T-helper 1 cell treated with Interleukin-12 subunit alpha and Interleukin-12 subunit beta and Interleukin-4 antibody, amounts not matched to agents 30 ng/mL and 1 ng/mL, for 36 hours (primary cell): ENCODE results near the gene VSTM4. TPM values are rescaled to one million over a fixed set of nuclear protein-coding genes. Genes with fewer than 3 reads are reported as not detected.

Source experiments
- intact Hi-C: fragments of 100-400 bp; cut with micrococcal nuclease; formaldehyde crosslinking; loops from one replicate; pipeline ENCODE4 v1.15.1; 2024
- total RNA-seq: library from RNA; stranded (reverse); gene quantifications from 2 replicates; pipeline ENCODE4 v1.2.3, GENCODE V29; 2022

Gene VSTM4
- total RNA-seq, 1 donor from 2014 or later, result 0.10 TPM

GRCh38 chr10:49093922-49094321 lies 21.4 kb downstream of the VSTM4 start:
- intact Hi-C loops, result no loop called here

GRCh38 chr10:49092477-49092876 lies 22.8 kb downstream of the VSTM4 start:
- intact Hi-C loops, result no loop called here

GRCh38 chr10:49091450-49092210 lies 23.7 kb downstream of the VSTM4 start:
- intact Hi-C loops, result no loop called here

GRCh38 chr10:49090696-49091380 lies 24.5 kb downstream of the VSTM4 start:
- intact Hi-C loops, result no loop called here

GRCh38 chr10:49090189-49090575 lies 25.1 kb downstream of the VSTM4 start:
- intact Hi-C loops, result no loop called here

GRCh38 chr10:49089557-49090188 lies 25.6 kb downstream of the VSTM4 start:
- intact Hi-C loops, result no loop called here

GRCh38 chr10:49089152-49089551 lies 26.2 kb downstream of the VSTM4 start:
- intact Hi-C loops, result no loop called here

GRCh38 chr10:49086889-49087288 lies 28.4 kb downstream of the VSTM4 start:
- intact Hi-C loops, result no loop called here

GRCh38 chr10:49083261-49083660 lies 32.1 kb downstream of the VSTM4 start:
- intact Hi-C loops, result no loop called here

- intact Hi-C loops, result no loop called here
Measured at GRCh38 chr10:49082766-49083165, 32.6 kb downstream of the VSTM4 start.

GRCh38 chr10:49081547-49082275 lies 33.6 kb downstream of the VSTM4 start:
- intact Hi-C loops, result no loop called here

GRCh38 chr10:49080965-49081364 lies 34.4 kb downstream of the VSTM4 start:
- intact Hi-C loops, result no loop called here

GRCh38 chr10:49080071-49080470 lies 35.3 kb downstream of the VSTM4 start:
- intact Hi-C loops, result no loop called here

- intact Hi-C loops, result no loop called here
Measured at GRCh38 chr10:49079499-49079898, 35.8 kb downstream of the VSTM4 start.

GRCh38 chr10:49079072-49079471 lies 36.2 kb downstream of the VSTM4 start:
- intact Hi-C loops, result no loop called here

- intact Hi-C loops, result loop anchor here (1.0 kb wide), 1 partner anchor 99 kb away; no protein-coding TSS in a partner anchor
Measured at GRCh38 chr10:49078433-49078832, 36.9 kb downstream of the VSTM4 start.

- intact Hi-C loops, result no loop called here
Measured at GRCh38 chr10:49076741-49077521, 38.4 kb downstream of the VSTM4 start.

- intact Hi-C loops, result no loop called here
Measured at GRCh38 chr10:49076319-49076718, 39.0 kb downstream of the VSTM4 start.

- intact Hi-C loops, result no loop called here
Measured at GRCh38 chr10:49075743-49076142, 39.6 kb downstream of the VSTM4 start.

- intact Hi-C loops, result no loop called here
Measured at GRCh38 chr10:49074836-49075682, 40.3 kb downstream of the VSTM4 start.
